Cortex of kidney (tissue), 1 donor: ENCODE measurements around the gene SPAG8.

Source experiments
- DNase-seq: peaks from one replicate; lab custom pipeline; 2025; lab: John Stamatoyannopoulos, UW

The SPAG8 gene

DNA sequence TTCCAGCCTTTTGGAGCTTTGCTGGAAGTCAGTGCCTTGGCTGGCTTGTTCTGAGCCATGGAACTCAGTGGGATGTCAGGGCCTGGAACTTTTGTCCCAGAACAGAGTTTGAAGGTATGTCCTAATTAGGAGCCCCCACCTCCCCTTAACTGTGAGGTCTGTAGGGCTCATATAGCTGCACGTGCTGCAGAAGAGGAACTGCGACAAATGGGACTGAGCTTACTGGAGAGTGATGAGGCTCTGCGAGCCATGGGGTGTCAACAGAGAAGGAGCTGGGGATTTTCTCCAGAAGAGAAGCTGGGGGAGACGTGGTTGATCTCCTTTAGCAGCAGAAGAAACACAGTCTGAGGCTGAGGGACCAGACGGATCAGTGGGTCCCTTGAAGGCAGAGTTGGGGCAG lies 27.9 kb upstream of the SPAG8 start:
- DNase-seq, result no peak

DNA sequence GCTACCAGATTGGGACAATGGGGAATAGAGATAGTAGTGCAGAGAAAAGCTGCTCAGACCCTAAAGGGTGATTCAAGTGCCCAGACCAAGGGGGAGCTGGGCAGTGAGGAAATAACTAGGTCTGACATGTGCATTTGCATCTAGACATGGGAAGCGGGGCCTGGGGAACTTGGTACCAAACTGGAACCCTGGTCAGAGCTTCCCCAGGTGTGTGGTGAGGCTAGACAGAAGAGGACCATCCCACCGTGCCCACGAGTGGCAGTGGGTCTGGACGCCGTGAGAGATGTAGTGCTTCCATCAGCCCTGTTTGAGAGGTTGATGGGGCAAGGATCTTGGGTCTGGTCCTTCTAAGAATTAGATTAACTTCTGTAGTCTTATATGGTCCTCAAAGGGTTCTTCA lies 24.5 kb upstream of the SPAG8 start:
- DNase-seq, result no peak

DNA sequence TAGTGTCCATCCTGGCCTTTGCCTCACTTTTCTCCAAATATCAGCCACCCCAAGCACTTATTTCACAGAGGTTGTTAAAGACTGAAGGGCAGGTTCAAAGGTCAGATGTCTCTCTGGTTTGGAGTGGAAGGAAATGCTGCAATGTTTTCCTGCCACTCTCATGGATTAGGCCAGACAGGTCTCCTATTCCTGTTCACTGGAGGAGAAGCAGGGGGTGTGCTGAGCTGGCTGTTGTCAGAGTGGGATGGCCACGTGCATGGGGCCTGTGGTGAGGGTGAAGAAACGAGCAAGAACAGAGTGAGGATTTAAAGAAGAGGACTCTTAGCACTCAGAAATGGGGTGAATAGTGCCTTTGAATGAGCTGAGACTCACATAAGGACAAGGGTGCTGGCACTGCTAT lies 23.7 kb upstream of the SPAG8 start:
- no peak for DNase-seq

DNA sequence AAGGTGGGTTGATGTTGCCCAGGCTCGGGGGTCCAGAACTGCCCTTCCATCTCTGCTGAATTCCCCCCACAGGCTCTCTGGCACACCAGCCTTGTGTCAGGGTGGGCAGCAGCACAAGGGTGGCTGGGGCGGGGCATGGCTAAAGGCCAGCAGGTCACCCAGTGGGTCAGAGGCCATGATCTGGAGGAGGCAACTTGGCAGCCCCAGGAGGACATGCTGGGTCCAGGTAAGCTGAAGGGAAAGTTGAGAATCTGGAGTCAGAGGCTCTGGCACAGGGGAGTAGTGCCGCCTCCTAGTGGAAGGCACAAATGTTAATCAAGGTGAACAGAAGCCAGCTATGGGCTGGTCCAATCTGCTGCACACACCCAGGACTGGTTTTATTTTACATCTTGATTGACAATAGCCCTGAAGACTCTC lies 23.2 kb upstream of the SPAG8 start:
- DNase-seq, result no peak

DNA sequence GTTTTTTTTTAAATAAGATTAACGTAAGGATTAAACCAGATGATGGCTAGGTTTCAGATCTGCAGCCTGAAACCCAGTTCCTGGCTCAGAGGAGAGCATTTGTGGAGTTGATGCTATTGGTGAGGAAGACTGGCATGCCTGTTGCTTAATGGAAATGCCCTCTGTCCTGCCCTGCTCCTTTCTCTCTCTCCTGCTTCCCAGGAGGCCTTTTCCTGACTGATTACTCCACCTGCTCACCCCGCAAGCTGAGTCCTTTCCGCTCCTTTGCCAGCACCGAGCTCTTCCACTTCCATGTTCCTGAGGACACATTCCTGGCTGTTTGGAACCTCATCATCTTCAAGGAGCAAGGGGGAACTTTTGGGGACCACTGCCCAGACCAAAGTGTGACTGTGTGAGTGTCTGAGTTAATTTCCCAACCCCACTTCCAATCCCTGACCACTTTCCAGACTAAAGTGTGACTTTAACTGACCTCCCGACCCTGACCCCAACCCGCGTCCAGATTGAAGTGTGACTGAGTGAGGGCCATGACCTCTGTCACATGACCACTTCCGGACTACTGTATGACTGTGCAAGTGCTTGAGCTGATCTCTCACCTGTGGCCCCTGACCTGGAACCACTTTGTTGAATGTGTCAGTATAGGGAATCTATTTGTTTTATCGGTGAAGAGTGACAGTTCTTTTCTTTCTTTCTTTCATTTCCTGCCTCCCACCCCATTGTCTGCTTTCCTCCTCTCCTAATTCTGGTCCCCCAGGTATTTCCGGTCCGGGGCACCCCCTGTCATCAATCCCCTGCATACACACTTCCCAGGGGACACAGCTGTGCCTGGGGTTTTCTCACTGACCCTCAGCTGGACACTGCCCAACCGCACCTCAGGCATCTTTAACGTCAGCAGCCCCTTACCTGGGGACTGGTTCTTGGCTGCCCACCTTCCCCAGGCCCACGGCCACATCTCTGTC lies 22.5 kb upstream of the SPAG8 start:
- DNase-seq, result no peak

DNA sequence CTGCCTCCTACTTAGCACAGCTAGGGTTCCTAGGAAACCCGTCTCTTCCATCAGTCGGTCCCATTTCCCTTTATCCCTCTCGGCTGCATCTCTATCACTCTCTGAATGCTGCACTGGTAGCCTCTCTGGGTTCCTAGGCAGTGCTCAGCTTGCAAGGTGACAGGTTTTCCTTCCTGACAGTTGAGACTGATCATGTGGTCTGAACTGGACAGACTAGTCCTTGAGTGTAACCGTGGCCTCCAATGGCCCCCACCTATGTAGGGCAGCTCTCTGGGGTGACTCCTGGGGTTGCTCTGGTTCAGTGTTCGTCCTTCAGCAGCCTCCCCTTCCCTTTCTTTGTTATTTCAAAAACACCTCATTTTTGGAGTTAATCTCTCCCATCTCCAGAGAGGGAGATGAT lies 20.8 kb upstream of the SPAG8 start:
- no peak for DNase-seq

DNA sequence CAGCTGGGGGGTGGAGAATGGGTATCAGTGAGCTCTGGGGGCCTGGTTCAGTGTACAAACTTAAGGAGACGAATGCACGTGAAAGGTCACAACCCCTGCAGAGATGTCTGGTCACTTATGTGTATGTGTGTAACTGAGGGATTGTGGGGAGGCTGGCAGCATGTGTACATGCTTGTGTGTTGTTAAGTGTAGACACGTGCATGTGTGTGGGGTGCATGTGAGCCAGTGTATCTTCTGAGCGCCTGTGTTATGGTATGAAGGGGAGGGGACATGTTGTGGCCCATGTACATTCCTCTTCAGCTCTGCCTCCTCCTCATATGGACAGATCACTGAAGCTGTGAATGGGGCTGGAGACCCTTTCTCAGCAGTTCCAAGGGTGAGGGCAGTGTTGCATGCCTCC lies 19.0 kb upstream of the SPAG8 start:
- DNase-seq, result no peak

DNA sequence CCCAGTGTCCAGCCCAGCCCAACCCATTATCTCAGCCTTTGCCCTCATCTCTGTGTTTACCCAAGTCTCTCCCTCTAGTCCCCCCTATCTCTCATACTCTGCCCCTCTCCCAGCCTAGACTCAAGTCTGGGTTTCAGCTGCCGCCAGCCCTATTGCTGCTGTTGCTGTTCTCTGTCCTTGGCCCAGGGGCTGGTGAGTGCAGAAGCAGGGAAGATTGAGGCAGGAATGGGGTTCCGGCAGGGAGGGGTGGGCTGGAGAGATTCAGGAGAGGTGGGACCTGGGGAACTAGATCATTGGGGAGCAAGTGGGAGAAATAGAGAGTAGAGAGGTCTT lies 17.7 kb upstream of the SPAG8 start:
- no peak for DNase-seq

DNA sequence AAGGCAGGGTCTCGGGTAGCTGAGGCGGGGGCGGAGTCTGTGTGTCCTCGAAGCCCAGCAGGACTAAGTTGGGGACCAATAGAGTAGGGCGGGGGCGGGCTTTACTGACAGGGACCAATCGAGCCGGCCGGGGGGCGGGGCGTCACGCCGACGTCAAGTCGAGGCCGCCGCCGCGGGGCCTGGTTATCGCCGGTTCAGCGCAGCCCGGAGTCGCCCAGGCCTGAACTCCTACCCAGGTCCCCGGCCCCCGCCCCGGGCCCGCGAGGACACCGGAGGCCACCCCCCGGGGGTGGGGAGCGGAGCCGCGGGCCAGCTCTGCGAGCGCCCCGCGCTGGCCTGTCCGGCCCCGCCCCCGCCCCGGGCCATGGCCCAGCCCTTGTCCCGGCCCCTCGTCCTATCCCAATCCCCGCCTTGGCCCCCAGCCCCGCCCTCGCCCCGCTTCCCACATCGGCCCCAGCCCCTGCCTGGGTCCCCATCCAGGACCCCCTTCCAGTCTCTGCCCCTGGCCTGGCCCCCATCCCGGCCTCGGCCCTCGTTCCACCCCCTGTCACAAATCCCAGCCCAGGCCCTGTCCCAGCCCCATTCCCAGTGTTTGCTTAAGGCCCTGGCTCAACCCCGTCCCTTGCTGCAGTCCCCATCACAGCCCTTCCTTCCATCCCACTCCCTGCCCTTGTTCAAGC lies 17.2 kb upstream of the SPAG8 start, which contains the start of gene TMEM8B:
Gene TMEM8B (plus strand): TSS at position 145 of the 680 bp plus-strand sequence. CDS start 220 bp downstream, at position 365.
- DNase-seq, result no peak

DNA sequence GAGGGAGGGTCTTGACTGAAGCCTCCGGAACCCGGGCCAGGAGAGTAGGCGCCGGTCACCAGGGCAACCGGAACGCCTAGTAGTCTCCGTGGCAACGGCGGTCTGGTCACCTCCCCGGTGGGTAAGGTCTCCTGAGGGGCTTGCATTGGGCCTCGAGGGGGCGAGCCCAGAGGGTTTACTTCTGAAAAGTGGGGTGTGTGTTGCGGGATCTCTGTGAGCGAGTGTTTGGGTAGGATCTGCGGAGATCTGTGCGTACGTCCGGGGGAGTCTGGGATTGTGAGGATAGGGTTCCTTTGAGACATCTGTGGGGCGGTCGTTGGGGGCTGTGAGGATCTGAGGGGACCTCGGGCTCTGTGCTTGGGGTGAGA lies 16.6 kb upstream of the SPAG8 start, which contains the start of gene FAM221B:
Gene FAM221B (minus strand): TSS at position 17 of the 368 bp plus-strand sequence. CDS start 2,571 bp downstream, outside the sequence.
- no peak for DNase-seq

DNA sequence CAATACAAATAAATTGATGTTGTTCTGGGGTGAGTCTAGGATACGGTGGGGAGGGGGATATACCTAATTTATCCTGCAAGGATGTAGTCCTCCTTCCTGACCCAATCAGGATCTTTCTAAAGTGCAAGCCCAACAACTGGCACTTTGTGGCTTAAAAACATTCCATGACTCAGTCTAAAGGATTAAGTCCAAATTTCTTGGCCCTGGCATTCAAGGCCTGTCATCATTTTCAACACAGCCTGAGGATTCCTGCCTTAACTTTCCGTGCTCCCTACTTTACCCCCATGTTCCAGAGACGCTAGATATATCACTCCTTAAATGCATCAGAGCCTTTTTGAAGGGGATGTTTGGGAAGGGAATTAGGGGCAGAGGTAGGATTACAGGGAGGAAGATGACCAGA lies 15.4 kb upstream of the SPAG8 start:
- no peak for DNase-seq

DNA sequence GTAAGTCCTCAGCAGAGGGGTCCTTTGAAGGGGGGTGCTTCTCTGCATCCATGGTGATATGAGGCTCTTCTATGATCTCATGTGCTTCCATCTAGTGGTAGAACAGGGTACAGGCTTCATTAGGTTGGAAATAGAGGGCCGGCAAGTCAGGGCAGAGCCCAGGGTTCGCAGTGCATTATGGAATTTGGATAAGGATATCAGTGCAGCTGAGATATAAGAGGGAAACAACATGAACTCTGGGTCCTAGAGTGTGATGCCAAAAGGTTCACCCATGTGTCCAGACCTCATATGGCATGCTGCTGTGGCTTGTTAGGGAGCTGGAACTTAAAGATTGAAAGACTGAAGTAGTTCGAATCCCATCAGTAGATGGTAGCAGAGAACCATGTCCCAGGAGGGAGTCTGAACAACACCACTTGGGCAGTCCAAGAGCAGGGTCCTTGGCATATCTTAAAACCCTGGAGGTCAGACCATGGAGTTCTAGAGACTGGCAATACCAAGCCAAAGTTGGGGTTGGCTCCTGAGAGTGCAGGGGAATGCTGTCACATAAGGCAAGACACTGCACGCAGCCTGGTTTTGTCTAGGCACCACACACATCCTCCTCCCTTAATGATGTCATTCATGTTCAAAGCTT lies 14.1 kb upstream of the SPAG8 start:
- no peak for DNase-seq

DNA sequence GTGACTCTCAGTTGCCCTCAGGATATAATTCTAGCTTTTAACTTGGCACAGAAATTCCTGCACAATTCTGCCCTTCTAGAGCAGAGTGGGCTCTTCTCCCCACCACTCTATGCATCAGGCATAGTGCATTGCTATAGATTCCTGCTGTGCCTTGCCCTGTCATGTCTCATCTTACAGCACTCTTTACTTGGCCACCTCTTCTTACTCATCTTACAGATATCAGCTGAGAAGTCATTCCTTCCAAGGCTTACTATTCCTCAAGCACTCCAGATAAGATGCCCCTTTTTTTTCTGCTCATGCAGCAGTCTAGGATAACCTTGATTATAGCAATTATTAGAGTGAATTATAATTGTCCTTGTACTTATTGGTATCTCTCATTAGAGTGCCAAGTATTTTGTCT lies 10.9 kb upstream of the SPAG8 start:
- DNase-seq, result no peak

DNA sequence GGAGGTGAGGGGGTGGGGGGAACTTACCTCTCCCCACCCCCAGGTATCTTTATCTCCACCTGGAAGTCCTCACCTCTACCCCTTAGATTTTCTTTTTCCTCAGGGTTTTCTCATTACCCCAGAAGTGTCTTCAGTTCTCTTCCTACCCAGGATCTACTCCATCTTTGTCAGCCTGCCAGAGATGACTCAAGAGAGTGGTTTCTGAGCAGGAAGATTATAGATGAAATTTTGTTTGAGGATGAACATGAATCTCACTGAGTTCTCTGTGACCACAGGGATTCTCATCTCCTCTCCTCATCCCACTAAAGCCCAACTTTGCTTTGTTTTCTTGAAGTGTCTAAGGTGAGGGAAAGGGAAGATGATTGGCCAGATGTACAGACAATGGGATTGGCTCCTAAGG lies 8.0 kb upstream of the SPAG8 start:
- no peak for DNase-seq

DNA sequence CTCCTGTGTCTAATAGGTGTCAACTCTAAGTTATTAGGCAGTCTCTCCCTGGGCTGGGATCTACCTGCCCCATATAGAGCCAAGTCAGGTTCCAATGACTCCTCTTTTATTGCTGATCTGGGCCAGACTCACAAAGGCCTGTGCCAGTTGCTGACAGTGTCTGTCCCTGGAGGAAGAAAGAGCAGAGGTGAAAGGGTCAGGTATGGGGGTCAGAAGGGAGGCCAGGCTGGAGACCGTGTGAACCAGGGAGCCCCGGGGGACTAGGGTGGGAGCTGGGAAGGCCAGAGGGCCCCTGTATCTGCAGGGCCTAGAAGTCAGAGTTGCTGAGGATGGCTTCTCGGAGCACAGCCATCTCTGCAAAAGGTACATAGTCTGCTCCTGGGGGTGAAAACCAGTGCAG lies 6.3 kb upstream of the SPAG8 start:
- DNase-seq, result no peak

DNA sequence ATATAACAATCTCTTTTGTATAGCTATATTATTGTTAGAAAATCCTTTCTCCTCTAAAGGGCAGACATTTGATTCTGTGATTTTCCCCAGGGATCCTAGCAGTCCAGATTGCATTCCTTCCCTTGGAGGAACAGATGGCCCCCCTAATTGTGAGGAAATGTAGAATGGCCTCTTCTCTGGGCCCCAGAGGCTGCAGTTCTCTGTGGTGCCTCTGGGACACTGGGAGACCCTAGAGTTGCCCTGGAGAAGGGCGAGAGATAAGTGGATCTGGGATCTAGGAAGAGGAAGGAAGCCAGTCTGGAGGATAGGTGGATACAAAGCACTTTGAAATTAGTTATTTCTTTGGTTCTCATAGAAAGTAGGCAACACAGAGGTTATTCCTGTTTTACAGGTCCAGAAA lies 4.6 kb upstream of the SPAG8 start:
- no peak for DNase-seq

DNA sequence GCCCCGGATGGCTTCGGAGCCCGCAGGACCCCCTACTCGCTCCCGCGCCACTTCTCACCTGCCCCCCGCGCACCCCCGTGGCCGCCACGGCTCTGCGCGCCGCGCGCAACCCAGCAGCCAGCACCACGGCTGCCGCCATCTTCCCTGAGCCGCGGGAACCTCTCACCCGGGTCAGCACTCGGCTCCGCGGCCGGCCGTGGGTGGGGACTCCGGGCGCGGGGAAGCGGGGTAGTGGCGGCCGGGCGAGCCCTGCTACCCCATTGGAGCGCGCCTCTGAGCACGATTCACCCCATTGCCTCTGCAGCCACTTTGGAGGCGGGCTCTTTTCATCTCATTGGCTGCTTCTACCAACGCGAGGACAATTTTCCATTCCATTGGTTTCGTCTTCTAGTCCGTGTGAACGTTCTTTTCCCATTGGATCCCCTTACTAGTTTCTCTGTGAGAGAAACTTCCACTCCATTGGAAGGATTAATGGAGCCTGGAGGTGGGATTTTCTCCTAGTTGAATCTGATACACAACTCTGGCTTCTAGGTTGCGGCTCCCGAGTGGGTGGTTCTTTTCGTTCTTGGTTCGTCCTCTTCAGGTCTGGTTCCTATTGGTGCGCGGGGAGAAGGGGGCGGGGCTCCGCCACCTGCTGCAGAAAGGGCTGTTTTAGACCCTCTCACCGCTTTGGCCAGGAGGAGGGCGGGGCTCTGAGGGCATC lies 2.9 kb upstream of the SPAG8 start, which contains the start of gene HINT2:
Gene HINT2 (minus strand): TSS at position 202 of the 703 bp plus-strand sequence. CDS start 63 bp downstream, at position 139.
- peak; percentile 61 for DNase-seq

DNA sequence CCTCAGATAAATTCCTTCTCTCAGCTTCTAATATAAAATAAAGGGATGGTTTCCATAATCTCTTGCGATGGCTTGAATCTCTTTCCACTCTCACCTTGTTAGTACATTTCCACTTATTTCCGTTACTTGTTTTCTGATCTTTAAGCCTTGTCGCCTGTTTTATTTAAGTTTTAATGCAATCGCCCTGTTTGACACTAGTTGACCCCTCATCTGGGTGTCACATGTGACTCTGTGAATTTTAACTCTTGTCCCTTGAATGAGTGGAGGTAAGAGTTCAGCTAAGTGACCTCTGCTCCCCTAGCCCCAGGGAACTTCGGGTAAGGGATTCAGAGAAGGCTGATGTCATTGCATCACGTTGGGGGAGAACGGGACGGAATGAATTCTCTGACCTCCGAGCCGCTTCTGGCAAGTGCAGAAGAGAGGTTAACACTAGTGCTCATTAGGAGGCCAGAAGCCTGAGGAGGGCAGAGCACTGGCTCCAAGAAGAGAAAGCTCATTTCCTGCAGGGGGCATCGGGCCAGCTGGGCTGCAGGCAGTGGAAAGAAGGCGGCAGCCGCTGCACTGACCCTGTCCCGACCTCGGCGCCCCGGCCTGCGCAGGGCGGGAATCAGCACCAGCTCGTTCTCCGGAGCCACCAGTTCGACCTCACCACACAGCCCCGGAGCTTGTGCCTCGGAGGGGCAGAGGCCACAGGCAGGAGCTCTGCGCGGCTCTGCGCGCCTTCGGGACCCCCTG lies 2.2 kb upstream of the SPAG8 start:
- DNase-seq, result no peak

DNA sequence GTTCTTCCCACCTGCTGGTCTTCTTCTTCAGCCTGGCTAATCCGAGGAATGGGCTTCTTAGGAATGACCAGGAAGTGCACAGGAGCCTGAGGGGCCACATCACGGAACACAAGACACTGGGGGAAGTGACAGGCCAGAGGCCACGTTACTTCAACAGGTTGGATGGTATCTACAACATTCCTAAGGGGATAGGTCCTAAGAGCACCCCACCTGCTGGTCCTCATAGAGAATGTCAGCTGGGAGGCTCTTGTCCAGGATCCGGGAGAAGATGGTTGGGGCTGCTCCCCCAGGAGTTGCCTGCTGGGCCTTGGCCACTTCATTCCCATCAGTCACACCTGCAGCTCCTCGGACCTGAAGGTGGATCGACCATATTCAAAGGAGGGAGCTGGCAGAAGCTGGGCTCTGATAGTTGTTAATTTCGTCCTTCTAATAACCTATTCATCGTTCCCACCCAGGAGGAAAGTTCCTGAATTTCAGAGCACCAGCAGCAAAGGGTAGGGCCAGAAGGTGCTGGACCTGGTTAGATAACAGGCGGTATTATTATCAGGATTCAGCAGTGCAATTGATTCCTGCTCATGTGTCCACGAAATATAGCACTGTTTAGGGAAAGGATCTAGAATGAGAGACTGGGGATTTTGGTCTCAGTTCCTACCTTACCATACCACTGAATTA lies 1.5 kb upstream of the SPAG8 start:
- no peak for DNase-seq

DNA sequence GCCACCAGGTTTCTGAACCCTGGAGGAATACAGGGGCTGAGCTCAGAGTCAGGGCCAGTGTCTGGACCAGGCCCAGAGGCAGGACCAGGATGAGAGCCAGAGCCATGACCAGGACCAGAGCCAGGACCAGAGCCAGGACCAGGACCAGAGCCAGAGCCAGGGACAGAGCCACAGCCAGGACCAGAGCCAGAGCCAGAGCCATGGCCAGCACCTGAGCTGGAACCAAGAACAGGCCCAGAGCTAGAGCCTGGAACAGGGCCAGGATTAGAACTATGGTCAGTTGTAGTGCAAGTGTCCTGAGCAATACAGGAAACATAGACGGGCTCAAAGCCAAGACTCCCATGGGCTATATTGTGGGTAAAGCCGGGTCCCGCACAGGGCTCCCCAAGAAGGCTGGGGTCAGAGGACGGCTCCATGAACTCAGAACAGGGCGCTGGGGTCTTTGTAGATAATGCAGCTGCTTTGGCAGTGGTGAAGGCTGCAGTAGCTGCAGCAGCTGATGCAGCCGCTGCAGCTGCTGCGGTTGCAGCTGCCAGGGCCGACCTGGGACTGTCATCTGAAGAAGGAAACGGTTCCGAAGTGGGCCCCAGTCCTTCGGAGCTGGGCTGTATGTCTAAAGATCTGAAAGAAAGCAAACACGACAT lies 559 bp downstream of the SPAG8 start:
- no peak for DNase-seq
